GM21390 (cell line): ENCODE data around the gene C14orf132.

Source experiments
- ATAC-seq: cut with Tn5 transposase; IDR thresholded peaks from one replicate; pipeline ENCODE4 v1.9.1; 2021; ENCODE audit not compliant: unreplicated experiment

Gene C14orf132

DNA sequence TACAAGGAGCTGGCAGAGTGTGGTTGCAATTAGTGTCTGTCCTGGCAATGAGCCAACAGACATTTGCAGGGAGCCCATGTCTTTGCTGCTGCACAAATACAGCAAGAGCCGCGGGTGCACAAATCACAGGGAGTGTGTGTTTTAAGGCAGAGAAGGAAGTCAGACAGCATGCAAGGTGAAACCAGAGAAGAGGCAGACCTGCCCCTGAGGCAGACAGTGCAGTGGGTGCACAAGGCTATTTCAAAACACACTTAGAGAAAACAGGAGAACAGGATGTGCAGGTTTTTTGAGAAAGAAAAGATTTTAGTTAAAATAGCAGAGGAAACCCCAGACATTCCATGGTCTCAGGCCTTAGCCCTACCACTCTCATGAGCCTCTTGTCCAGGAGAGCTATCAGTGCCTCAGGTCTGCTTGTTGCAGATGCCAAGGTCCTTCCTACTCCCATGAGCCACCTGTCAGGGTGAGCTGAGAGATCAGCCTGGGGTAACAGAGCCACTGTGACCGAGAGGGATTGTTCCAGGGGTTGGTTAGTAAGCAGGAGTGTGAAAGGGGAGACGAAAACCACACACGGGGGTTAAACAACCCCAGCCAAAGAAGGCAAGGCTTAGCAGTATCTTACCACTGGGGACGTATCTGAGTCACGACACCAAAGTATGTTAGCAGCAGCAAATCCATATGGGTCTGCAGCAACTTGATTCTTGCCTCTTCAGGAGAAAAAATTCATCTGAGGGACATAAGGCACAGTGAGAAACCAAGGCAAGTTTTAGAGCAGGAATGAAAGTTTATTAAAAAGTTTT is 78.1 kb downstream of the C14orf132 start:
- no peak for ATAC-seq

DNA sequence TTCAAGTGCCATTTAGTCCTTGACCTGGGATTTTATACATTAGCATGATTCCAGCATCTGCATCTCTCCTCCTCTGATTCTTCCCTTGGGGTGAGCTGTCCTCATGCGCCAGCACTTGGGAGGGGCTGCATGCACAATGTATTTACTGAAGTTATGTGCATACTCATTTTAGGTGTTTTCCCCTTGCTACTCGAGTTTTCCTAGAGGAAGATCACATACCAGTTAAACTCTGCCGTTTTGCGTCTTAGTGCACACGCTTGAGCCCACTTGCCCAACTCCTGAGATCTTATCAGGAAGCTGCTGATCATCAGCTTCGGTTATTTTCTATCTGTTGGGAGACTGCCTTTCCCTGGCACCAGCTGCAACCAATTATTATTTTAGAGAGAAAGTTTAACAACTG is 78.8 kb downstream of the C14orf132 start:
- no peak for ATAC-seq

DNA sequence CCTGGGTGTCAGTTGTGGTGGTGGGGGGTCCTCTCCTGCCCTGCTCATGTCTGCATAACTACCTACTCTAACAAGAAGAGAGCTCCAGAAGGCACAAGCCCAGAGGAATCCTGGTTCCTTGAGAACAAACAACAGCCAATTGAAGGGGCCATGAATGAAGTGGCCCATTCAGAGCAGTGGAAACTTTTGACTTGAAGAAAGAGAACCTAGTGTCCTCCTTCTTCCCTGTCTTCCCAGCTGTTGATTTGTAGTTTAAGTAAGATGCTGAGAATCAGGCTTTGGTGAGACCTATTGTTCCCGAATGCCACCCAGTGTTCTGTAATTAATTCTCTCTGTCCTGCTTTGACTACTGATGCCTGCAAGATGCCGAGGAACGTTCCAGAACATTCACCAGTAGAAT is 79.2 kb downstream of the C14orf132 start:
- no peak for ATAC-seq

DNA sequence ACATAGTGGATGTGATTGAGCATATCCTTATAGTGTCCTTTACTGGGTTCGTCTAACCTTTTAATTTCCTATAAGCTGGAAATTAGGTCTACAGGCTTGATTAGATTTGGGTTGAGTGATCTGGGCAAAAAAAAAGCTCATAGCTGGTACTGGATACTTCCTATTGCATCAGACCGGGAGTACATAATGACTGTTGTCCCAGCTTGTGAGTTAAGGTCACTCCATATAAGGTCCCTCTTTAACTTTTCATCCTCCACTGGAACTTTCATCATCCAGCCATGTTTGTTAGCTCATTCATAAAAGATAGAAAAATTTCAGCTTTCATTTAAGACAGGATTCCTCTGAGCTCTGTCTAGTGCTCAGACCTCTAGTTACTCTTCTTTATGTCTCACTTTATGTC is 80.8 kb downstream of the C14orf132 start:
- no peak for ATAC-seq

DNA sequence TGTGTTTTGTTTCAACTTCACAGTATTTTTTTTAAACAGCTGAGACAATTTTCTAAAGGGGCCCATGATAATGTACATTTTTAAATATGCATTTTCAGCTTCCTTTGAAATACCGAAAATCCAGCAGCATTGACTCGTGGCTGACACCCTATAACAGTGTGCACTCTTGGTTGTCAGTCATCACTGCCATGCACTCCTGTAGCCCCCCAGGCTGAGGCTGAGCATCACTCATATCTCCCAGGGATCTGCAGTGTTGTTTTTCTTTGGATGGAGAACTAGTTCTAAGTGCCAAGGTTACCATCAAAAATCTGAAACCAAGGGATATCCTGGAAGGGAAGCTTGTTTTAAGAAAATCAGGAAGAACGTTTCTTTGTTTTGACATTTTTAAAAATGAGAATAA is 81.2 kb downstream of the C14orf132 start:
- ATAC-seq = no peak

DNA sequence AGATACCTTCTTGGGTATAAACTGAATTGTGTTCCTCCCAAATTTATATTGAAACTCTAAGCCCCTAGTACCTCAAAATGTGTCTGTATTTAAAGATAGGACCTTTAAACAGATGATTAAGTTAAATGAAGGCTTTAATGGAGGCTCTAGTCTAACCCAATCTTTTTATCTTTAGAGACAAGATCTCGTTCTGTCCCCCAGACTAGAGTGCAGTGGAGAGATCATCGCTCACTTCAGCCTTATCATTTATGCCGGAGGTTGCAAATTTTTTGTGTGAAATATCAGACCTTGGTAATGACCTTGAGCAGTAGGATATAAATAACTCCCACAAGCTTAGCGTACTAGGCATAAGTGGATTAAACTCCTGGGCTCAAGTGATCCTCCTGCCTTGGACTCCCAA is 81.8 kb downstream of the C14orf132 start:
- no peak for ATAC-seq

DNA sequence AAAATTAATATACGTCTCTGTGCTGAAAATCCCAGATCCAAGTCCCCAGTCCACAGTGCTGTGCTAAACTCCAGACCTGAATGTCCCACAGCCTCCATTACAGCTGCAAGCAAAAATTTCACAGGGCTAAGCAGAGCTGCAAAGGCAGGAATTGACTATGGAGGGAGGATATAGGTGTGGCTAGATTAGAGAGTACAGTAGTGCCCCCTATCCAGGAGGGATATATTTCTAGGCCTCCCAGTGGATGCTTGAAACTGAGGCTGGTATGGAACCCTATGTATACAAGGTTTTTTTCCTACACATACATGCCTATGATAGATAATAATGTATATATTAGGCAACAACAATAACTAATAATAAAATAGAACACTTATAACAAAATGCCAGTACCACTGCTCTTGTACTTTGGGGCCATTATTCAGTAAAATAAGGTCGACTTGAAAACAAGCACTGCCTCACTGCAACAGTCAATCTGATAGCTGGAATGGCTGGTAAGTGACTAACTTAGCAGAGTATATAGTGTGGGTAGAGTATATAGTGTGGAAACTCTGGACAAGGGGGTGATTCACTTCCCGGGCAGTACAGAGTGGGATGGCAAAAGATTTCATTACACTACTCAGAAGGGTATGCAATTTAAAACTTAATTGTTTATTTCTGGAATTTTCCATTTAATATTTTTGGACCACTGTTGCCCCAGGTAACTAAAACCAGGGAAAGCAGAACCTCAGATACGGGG is 82.7 kb downstream of the C14orf132 start:
- no peak for ATAC-seq

DNA sequence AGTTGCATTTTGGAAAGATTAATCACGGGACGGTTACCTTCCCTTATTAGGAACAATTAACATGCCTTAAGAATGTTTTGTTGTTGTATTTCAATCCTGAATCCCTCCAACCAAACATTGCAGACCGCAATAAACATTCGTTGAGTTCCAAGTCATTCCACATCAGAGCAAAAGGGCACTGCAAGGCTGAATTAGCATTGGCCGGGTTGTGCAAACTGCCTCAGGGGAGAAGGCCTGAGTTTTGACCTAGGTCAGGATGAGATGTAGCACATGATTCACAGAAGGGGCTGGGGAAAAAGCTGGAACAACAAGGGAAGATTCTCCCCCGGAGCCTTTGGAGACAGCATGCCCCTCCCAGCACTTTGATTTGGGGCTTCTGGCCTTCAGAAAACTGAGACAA is 83.3 kb downstream of the C14orf132 start:
- no peak for ATAC-seq

DNA sequence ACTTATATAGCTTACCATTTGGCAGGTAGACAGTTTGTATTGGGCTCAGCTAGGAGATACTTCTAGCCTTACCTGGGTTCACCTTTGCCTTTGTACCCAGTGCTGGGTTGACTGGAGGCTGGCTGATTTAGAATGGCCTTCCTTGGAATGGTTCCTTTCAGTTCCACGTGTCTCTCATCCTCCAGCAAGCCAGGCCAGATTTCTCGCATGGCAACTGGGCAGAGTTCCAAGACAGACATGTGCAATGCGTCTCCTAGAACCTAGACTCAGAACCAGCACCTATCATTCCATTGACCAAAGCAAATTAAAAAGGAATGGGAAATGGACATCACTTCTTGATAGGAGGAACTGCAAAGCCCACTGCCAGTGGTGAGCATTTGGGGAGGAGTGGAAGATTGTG is 86.4 kb downstream of the C14orf132 start:
- ATAC-seq = no peak

DNA sequence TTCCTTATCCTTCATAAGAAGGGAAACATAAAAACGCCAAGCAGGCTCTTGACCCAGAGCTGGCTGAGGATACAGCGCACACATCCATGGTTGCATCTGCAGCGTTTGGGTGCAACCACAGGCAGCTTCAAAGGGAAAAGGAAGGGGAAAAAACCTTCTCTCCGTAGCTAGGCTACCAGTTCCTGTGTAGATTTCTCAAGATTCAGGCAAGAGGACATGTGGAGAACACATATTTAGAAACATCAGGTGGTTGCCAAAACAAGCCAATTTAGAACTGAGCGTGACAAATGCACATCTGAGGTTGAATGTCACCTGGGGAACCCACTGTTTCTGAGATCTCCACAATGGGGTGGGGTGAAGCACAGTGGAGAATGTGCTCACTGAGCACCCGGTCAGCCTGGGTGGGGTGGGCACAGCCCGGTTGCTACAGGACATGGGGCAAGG is 87.2 kb downstream of the C14orf132 start:
- no peak for ATAC-seq

DNA sequence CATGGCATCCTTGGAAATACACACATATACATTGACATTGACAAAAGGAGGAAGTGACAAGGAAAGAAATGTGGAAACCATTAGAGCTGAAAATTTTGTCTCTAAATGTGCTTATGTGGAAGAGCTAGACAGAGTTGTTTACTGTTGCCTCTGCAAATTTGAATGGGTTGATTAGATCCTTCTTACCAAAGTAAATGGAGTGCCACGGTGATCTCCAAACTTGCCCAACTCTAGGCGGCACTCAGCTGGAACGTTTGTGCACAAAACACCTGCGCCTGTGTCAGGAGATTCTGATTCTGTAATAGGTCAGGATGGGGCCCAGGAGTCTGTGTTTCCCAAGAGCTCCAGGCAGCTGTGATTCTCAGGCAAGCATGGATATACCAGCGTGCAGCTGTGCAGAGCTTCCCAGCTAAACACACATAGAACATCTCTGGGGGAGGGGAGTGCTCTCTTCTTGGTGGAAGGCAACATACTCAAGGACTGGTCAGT is 87.7 kb downstream of the C14orf132 start:
- ATAC-seq = no peak

DNA sequence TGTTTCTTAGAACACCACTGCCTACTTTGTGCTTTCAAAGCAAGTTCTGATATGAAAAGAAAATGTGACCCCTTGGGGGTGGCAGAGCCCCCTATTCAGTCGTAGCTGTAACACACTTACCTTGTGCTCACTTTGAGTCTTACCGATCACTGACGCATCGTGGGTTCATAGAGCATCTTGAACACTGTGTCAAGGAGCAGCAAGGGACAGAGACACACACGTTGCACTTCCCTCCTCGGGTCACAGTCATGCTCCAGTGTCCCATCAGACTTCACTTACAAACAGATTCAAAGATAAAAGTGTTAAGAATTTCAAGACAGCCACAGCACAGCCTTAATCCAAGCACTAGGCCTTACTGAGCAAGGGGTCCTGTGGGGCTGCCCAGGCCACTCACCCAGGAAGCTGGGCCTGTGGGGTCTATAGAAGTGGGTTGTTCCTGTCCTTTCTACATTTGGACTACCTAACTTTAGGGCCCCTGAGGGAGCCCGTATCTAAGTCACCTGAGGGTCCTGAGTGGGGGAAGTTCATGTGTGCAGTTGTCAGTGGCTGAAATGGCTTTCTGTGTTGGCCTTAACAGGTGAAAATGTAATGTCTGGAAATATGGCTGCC is 90.1 kb downstream of the C14orf132 start:
- no peak for ATAC-seq

DNA sequence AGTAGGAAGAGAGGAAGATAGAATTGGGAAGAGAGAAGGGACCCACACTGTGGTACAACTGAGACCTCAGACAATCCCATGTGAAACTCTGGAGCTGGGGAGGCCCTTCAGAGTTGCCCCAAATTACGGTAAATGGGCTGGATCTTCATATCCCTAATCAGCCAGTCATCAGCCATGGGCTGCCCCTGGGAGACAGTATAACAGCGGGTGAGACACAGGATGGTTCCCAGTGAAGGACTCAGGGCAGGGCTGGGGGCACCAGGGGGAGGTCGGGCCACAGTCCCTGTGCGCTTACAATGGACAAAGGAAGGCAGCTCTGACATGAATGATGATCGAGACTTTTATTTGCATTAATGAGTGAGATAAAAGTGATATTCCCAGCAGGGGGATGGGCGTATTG is 91.2 kb downstream of the C14orf132 start:
- ATAC-seq = no peak

DNA sequence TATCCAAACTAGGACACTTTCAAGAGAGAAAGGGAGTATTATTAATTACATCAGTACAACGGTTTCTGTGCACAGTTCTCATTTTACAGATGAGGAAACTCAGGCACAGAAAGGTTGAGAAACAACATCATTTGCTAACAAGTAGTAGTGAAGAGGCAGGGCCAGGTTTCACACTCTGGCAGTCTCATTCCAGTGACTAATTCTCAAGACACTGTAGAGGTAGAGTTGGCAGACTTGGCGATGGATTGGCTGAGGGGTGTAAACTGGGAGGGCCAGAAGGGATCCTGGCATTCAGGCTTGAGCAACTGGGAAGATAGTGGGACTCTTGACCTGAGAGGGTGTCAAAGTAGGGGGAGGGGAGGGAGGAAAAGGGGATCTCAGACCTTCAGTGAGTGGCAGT is 91.7 kb downstream of the C14orf132 start:
- no peak for ATAC-seq

DNA sequence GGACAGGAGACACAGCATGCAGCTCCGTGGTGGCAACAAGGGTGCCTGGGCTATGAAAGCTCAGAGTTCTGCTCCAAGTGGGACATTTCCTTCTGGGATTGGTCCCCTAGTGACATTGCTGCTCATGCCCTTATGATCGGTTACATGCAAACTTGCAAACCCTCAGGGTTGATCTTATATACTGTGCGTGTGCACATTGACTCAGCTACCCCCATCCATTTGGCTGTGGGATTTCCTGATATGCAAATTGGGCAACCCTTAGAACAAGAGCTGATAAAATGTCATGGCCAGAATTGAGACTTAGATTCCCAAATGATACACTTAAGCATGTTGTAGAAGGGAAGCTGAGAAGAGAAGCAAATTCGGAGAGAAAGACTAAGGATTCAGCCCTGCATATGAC is 92.7 kb downstream of the C14orf132 start:
- no peak for ATAC-seq

DNA sequence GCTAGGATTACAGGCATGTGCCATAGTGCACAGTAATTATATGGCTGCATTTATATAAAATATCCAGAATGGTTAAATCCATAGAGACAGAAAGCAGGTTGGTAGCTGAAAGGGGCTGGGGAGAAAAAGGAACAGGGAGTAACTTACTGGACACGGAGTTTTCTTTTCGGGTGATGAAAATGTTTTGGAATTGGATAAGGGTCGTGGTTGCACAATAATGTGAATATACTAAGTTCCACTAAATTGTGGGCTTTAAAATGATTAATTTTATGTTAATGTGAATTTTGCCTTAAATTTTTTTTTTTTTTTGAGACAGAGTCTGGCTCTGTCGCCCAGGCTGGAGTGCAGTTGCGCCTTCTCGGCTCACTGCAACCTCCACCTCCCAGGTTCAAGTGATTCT is 95.3 kb downstream of the C14orf132 start:
- ATAC-seq = no peak

DNA sequence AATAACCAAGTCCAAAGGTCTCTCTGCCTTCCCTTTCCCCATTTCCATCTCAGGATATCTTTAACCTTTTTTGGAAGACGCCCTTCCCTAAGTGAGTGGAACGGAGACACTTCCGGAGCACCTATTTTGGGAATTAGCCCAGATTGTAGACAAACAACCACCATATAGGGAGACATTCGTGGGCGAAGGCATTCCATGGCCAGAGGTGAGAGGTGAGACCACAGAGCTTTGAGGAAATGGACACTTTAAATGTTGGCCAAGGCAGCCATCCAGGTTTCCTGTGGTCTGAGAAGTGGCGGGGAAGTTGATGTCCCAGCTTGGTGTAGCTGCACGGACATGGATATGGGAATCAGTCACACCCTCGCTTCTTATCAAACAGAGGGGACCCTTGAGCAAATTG is 96.1 kb downstream of the C14orf132 start:
- ATAC-seq = no peak

DNA sequence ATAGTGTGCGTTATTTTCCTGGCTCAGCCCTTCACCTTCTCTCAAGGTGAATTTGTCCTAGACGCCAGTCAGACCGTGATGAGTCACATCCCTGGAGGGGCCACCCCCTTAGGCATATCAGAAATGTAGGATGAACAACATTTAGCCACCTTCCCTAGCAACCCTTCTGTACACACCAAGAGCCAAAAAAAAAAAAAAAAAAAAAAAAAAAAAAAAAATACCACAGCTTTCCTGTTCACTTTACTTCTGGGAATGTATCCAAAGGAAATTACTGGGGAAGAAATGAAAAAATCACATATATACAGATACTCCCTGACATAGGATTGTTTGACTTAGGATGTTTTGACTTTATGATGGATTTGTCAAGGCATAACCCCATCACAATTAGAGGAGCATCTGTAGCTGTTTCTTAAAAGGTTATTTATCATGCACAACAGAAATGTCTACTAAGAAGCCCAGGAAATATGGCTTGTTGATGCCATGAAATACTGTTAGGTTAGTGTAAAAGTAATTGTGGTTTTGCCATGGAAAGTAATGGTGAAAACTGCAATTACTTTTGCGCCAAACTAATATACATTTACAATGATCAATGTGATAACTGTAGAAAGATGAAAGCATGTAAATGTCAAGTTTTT is 97.3 kb downstream of the C14orf132 start:
- no peak for ATAC-seq

DNA sequence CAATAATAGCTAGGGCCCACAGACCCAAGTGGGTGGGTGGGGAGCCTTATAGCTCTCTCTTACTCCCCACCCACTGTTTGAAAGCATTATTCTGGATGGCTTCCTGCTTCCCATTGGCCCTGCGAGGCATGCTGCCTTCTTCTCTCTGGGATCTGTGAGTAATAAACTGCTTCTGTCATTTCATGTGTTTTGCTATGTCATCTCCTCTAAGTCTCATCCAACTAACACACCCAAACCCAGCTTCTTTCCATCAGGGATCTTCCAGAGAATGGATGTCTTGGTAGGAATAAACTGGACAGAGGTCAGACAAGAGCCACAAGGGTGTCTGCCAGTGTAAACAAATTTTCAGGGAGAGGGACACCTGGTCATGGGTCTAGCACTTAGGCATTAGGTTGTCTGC is 99.1 kb downstream of the C14orf132 start:
- no peak for ATAC-seq

DNA sequence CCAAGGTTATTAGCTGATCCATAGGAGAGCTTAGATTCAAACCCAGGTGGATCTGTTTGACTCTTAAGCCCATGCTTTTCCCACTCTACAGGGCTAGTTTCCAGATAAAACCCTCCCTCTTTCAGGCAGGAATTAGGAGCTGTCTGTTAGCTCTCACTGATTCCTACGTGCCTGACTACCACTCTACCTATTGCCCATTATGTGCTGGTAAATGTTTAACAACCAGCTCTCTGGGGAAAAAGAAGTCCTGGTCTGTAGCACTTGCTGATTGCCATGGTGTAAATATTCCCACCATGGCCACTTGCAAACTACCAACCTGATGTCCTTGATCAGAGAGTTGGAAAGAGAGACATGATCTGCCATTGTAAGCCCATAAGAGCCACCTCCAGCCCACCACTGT is 100.0 kb downstream of the C14orf132 start:
- no peak for ATAC-seq

DNA sequence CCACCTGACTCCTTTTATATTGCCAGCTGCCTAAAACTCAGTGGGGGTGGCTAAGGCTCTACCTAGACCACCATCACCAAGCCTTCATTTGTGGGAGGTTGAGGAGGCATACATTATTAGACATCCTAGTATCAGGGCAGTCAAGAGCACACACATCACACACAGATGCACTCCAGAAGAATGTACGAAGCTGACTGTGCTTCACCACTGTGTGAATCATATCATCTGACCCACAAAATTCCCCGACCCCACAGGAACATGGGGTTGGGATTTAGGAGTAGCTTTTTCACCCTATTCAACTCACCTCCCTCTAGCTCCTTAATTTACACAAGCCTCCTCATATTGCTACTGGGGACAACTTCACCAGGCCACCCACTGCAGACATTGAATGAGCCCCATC is 100.7 kb downstream of the C14orf132 start:
- no peak for ATAC-seq
